Measurements from ENCODE around the gene NREP. TPM values are rescaled to one million over a fixed set of nuclear protein-coding genes. Genes with fewer than 3 reads are reported as not detected.

The NREP gene
- total RNA-seq, 1 donor from 2014 or later: 19.3 TPM

DNA sequence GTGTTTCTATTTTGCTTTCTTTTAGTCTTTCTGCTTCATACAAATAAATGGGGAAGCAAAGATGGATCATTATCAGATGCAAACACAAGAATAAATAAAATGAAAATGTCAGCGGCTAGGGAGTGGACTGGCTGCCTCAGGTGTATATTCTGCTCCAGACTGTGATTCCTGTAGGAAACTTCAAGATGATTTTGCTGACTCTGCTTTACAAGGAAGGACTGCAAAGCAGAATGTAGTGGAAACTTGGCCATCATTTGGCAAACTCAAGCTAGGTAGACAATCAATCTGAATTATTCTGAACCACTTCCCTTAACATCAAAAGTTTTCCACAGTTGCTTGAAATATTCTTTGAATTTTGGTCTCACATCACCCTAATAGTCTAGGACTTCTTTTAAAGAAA, 38.1 kb upstream of the NREP start:
- Histone ChIP-seq H3K27me3 (no peaks in the 10 kb centered on the region), H3K36me3 (no peaks in the 10 kb centered on the region), H3K9me3 (no peaks in the 10 kb centered on the region), H3K27ac (no peak overlapping the region), H3K4me1 (no peaks in the 10 kb centered on the region), H3K4me3 (no peak overlapping the region)
- DNase-seq (no peak), ATAC-seq (no peak)
- intact Hi-C loops (cut with DNase I): no loop called here
- TF ChIP-seq, protein P1, sequence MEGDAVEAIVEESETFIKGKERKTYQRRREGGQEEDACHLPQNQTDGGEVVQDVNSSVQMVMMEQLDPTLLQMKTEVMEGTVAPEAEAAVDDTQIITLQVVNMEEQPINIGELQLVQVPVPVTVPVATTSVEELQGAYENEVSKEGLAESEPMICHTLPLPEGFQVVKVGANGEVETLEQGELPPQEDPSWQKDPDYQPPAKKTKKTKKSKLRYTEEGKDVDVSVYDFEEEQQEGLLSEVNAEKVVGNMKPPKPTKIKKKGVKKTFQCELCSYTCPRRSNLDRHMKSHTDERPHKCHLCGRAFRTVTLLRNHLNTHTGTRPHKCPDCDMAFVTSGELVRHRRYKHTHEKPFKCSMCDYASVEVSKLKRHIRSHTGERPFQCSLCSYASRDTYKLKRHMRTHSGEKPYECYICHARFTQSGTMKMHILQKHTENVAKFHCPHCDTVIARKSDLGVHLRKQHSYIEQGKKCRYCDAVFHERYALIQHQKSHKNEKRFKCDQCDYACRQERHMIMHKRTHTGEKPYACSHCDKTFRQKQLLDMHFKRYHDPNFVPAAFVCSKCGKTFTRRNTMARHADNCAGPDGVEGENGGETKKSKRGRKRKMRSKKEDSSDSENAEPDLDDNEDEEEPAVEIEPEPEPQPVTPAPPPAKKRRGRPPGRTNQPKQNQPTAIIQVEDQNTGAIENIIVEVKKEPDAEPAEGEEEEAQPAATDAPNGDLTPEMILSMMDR (IDR thresholded peaks at IDR 0.05): no peak

DNA sequence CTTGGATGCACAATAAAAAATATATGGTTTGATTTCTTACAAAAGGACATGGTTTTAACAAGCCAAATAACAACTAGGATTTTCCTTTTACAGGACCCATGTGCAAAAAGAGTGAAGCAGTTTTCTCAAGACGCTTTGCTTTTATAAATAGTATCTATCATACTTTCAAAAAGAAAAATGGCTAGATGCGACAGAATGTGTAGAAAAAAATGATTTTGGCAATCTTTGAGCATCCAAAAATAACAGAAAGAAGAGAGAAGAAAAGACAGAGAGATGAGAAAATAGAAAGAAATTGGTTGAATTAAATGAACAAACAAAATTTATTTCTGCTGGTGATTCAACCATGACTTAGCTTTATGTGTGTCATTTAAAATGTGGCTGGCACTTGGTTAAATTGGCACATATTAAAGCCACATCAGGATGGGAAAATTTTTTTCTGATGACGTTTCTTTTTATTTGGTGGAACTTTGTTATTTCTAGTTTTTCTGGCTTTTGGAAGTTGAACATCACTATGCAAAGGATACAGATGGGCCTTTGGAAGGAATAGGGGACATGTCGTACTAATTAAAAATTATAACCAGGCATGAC, 35.6 kb upstream of the NREP start:
- H3K36me3 ChIP-seq: no peaks in the 10 kb centered on the region
- TF ChIP-seq, protein P1 (IDR thresholded peaks at IDR 0.05): no peak
- ATAC-seq (no peak), DNase-seq (no peak)
- H3K4me1 ChIP-seq: no peaks in the 10 kb centered on the region
- no peak overlapping the region for H3K27ac ChIP-seq
- H3K4me3 ChIP-seq: no peak overlapping the region
- intact Hi-C loops (cut with DNase I): no loop called here
- H3K9me3 ChIP-seq: no peaks in the 10 kb centered on the region
- no peaks in the 10 kb centered on the region for H3K27me3 ChIP-seq

DNA sequence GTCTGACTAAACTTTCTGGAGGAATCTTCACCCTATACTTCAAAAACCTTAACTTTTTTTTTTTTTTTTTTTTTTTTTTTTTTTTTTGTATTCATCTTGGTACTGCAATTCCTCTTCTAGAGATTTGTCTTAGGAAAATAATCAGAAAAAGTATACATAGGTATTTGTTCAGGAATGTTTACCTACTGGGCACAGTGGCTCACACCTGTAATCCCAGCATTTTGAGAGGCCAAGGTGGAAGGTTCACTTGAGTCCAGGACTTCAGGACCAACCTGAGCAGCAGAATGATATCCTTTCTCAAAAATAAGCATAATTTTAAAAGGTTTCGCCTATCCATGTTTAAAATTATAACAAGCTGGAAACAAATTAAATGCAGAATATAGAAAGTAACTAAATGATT, 33.3 kb upstream of the NREP start:
- Histone ChIP-seq H3K4me3 (no peak overlapping the region), H3K27ac (no peak overlapping the region), H3K9me3 (no peaks in the 10 kb centered on the region), H3K27me3 (no peaks in the 10 kb centered on the region), H3K4me1 (no peaks in the 10 kb centered on the region), H3K36me3 (no peaks in the 10 kb centered on the region)
- intact Hi-C loops (cut with DNase I): no loop called here
- ATAC-seq: no peak
- TF ChIP-seq, protein P1 (IDR thresholded peaks at IDR 0.05): no peak
- DNase-seq: no peak

DNA sequence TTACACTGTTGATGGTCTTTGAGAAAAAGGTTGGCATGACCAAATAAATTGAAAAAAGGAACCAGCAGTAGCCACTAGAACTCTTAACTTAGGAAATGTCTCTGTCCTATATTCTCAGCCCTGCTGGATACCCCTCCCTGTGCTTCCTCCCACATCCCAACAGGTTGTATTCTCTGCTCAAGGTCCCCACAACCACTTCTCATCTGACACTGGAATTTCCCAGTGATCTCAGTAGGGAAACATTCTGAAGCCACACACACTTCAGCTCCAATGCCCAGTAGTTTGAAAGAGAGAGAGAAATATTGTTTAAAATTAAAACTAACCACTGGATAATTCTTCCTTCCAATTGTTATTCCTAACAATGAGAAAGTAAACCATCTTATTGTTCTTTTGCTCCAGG, 30.0 kb upstream of the NREP start:
- no peaks in the 10 kb centered on the region for H3K4me1 ChIP-seq
- DNase-seq: no peak
- H3K4me3 ChIP-seq: no peak overlapping the region
- no peaks in the 10 kb centered on the region for H3K9me3 ChIP-seq
- TF ChIP-seq, protein P1 (IDR thresholded peaks at IDR 0.05): no peak
- H3K27ac ChIP-seq: no peak overlapping the region
- intact Hi-C loops (cut with DNase I): no loop called here
- no peaks in the 10 kb centered on the region for H3K27me3 ChIP-seq
- no peak for ATAC-seq
- H3K36me3 ChIP-seq: no peaks in the 10 kb centered on the region

DNA sequence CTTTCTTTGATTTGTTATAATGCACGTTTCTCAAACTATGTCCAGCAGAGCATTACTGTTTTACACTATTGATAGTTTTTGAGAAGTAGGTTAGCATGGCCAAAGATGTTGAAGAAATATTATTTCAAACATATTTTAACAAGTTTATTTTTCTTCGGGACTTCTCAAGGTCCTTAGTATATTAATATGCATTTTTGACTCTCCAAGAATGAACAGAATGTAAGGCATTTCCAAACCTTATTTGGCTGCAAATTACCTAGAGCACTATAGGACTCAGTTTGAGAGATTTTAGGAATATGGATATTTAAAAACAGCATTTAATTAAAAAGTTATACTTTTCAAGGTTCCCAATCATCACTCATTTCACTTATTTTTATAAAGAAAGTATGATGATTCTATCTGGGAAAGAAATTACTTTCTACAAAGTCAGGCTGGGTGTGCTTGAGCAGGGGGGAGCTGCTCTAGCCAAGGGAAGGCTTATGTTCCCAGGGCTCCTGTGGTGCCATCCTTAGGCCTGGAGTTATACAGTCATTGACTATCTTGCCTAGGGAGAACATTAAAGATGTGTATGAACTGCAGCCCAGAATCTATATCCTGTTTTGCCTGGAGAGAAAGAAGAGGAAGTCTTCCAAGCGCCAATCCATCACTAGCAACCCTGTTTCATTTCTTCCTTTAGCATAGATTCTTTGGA, 27.6 kb upstream of the NREP start:
- Histone ChIP-seq H3K27me3 (no peaks in the 10 kb centered on the region), H3K36me3 (no peaks in the 10 kb centered on the region), H3K9me3 (no peaks in the 10 kb centered on the region), H3K27ac (no peak overlapping the region), H3K4me1 (peaks cover 4% of the 10 kb centered on the region), H3K4me3 (no peak overlapping the region)
- ATAC-seq (no peak), DNase-seq (no peak)
- TF ChIP-seq, protein P1 (IDR thresholded peaks at IDR 0.05): no peak
- intact Hi-C loops (cut with DNase I): no loop called here

Data from upper lobe of right lung (tissue), 1 donor.